SHP77 treated with DMSO at 0.1 percent for 48 hours (cell line): ENCODE measurements around the gene CAPN8.
"Not testable (repeated sequence)": the region's sequence is repeated elsewhere in the genome, so short reads cannot be mapped to it uniquely, and the experiment has no call there.

Experiments used
- DNase-seq: peaks from one replicate; lab custom pipeline; 2025; lab: John Stamatoyannopoulos, UW

Gene CAPN8

GRCh38 chr1:223525957-223526356, 139.5 kb downstream of the CAPN8 start:
- DNase-seq = no peak

GRCh38 chr1:223525546-223525945, 140.0 kb downstream of the CAPN8 start:
- no peak for DNase-seq

- DNase-seq = no peak
Observed at GRCh38 chr1:223524930-223525451, 140.5 kb downstream of the CAPN8 start.

- DNase-seq = no peak
Observed at GRCh38 chr1:223521150-223521549, 144.4 kb downstream of the CAPN8 start.

GRCh38 chr1:223520200-223520599, 145.3 kb downstream of the CAPN8 start:
- no peak for DNase-seq

- no peak for DNase-seq
Observed at GRCh38 chr1:223519116-223519515, 146.4 kb downstream of the CAPN8 start.

GRCh38 chr1:223518553-223518952, 146.9 kb downstream of the CAPN8 start:
- not testable (repeated sequence) for DNase-seq

- no peak for DNase-seq
Observed at GRCh38 chr1:223515926-223516325, 149.6 kb downstream of the CAPN8 start.

GRCh38 chr1:223515421-223515820, 150.1 kb downstream of the CAPN8 start:
- no peak for DNase-seq

GRCh38 chr1:223514644-223515043, 150.9 kb downstream of the CAPN8 start:
- DNase-seq = no peak

GRCh38 chr1:223513309-223513708, 152.2 kb downstream of the CAPN8 start:
- DNase-seq = no peak

- no peak for DNase-seq
Observed at GRCh38 chr1:223512057-223512456, 153.4 kb downstream of the CAPN8 start.

GRCh38 chr1:223508796-223509195, 156.7 kb downstream of the CAPN8 start:
- no peak for DNase-seq

GRCh38 chr1:223504741-223505140, 160.8 kb downstream of the CAPN8 start:
- no peak for DNase-seq

- no peak for DNase-seq
Observed at GRCh38 chr1:223503348-223503747, 162.2 kb downstream of the CAPN8 start.

GRCh38 chr1:223500560-223501425, 164.7 kb downstream of the CAPN8 start:
- DNase-seq = no peak

- DNase-seq = no peak
Observed at GRCh38 chr1:223496883-223497282, 168.6 kb downstream of the CAPN8 start.

- no peak for DNase-seq
Observed at GRCh38 chr1:223494926-223495645, 170.4 kb downstream of the CAPN8 start.

- DNase-seq = no peak
Observed at GRCh38 chr1:223492044-223492443, 173.5 kb downstream of the CAPN8 start.
